ENCODE measurements around the gene COL24A1. TPM values are rescaled to one million over a fixed set of nuclear protein-coding genes. Genes with fewer than 3 reads are reported as not detected.

COL24A1 gene
- total RNA-seq, 1 experiment from 2014 or later = 0.35 TPM

GRCh38 chr1:86000601-86001000 is 156.0 kb downstream of the COL24A1 start:
- H4K5ac ChIP-seq (ENCODE audit: insufficient read length, low read depth, low read length) = no peak overlapping the region
- no peak for DNase-seq
- H2BK12ac ChIP-seq (ENCODE audit: insufficient read length, low read depth, low read length) = no peak overlapping the region
- no peaks in the 10 kb centered on the region for H3K9me3 ChIP-seq (ENCODE audit: control insufficient read depth, low read depth, low read length)
- peaks cover 0 to 8% (median 0%) of the 10 kb centered on the region in 3 experiments; a peak in 1 of 7 replicates for H3K36me3 Mint-ChIP-seq (ENCODE audit: insufficient read depth in 1 of 3, low read depth in 3 of 3)
- H3K4me1 Mint-ChIP-seq = no peaks in the 10 kb centered on the region
- no peak overlapping the region for H3K14ac ChIP-seq (ENCODE audit: insufficient read depth, low read length)
- no peaks in the 10 kb centered on the region for H3K27me3 ChIP-seq (ENCODE audit: insufficient read depth, low read length)
- no peak overlapping the region for H3K27ac ChIP-seq (ENCODE audit: insufficient read length, low read depth, low read length)
- no peak overlapping the region for H3K9ac ChIP-seq (ENCODE audit: extremely low read depth, insufficient read length, low read length)
- no peak overlapping the region for H2AK5ac ChIP-seq (ENCODE audit: insufficient read length, low read length)
- no peak overlapping the region for H4K8ac ChIP-seq (replicated peaks; ENCODE audit: insufficient read length, low read depth, low read length)
- H3K9me3 Mint-ChIP-seq = peaks cover 7 to 8% of the 10 kb centered on the region in 2 experiments; a peak in 4 of 5 replicates
- H3K27me3 Mint-ChIP-seq (ENCODE audit: low read depth) = no peaks in the 10 kb centered on the region; the same call in 1 of the 2 replicates
- no CpG with 5 or more reads among the region's 1 CpG for WGBS (ENCODE audit: extremely low coverage, insufficient read length, low lambda C conversion rate)
- no peak overlapping the region for H2AFZ ChIP-seq (ENCODE audit: low read length)
- no peak overlapping the region for H2BK120ac ChIP-seq (ENCODE audit: low read depth, low read length, poor library complexity, severe bottlenecking)
- no peak overlapping the region for H3K23ac ChIP-seq (ENCODE audit: insufficient read length, low read depth, low read length)
- H3K27ac Mint-ChIP-seq = no peak overlapping the region
- H3K79me1 ChIP-seq (ENCODE audit: insufficient read depth, low read depth, low read length, poor library complexity, severe bottlenecking) = no peaks in the 10 kb centered on the region
- no peak overlapping the region for H3K4ac ChIP-seq (ENCODE audit: low read depth, low read length)
- no peak overlapping the region for H2BK20ac ChIP-seq (ENCODE audit: low read depth, low read length, poor library complexity, severe bottlenecking)
- no peak overlapping the region for H3K18ac ChIP-seq (ENCODE audit: insufficient read length, low read depth, low read length)
- H3K4me1 ChIP-seq (ENCODE audit: insufficient read depth, low read length) = no peaks in the 10 kb centered on the region
- no peak overlapping the region for H3T11ph ChIP-seq (ENCODE audit: low read length)
- H4K20me1 ChIP-seq (ENCODE audit: control insufficient read depth, insufficient read depth, insufficient read length) = no peaks in the 10 kb centered on the region
- H2BK5ac ChIP-seq (ENCODE audit: insufficient read length, low read length) = no peak overlapping the region
- TF ChIP-seq CTCF (conservative IDR thresholded peaks at IDR 0.05) = no peak
- H3K4me3 Mint-ChIP-seq = no peak overlapping the region
- no peaks in the 10 kb centered on the region for H3K79me2 ChIP-seq (ENCODE audit: insufficient read depth, low read length)
- H3K23me2 ChIP-seq (ENCODE audit: insufficient read length, low read depth, low read length, poor library complexity, severe bottlenecking) = no peaks in the 10 kb centered on the region
- H2BK15ac ChIP-seq (ENCODE audit: low read depth, low read length) = no peak overlapping the region
- H3K56ac ChIP-seq (ENCODE audit: insufficient read length, low read depth, low read length) = no peak overlapping the region
- no peak overlapping the region for H4K91ac ChIP-seq (ENCODE audit: insufficient read length, low read depth, low read length)
- no peak overlapping the region for H3K4me2 ChIP-seq (ENCODE audit: insufficient read depth, insufficient read length, low read length)
